ENCODE measurements around the gene RANBP3.

DNA sequence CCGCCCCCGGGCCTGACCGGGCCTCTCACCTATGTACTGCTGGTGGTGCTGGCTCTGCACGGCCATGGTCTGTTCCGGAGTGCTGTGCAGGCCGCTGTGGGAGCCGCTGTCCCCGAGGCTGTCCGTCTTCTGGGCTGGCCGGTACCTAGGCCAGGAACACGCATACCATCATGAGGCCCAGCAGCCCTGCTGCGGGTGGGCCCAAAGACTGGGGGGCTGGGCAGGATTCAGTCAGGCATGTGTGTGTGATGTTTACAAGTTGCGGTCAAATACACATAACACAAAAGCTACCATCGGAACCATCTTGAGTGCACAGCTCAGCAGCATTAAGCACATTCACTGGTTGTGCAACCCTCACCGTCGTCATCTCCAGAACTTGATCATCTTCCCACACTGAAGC lies 32.2 kb upstream of the RANBP3 start:
- TF ChIP-seq POLR2AphosphoS5 (IDR thresholded peaks at IDR 0.05) (no peak), EP300 (IDR thresholded peaks at IDR 0.05; ENCODE audit: low read depth) (no peak)
- TF ChIP-seq, protein P1, sequence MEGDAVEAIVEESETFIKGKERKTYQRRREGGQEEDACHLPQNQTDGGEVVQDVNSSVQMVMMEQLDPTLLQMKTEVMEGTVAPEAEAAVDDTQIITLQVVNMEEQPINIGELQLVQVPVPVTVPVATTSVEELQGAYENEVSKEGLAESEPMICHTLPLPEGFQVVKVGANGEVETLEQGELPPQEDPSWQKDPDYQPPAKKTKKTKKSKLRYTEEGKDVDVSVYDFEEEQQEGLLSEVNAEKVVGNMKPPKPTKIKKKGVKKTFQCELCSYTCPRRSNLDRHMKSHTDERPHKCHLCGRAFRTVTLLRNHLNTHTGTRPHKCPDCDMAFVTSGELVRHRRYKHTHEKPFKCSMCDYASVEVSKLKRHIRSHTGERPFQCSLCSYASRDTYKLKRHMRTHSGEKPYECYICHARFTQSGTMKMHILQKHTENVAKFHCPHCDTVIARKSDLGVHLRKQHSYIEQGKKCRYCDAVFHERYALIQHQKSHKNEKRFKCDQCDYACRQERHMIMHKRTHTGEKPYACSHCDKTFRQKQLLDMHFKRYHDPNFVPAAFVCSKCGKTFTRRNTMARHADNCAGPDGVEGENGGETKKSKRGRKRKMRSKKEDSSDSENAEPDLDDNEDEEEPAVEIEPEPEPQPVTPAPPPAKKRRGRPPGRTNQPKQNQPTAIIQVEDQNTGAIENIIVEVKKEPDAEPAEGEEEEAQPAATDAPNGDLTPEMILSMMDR (IDR thresholded peaks at IDR 0.05), result no peak
